GM06990 (cell line): ENCODE measurements around the gene MISP.

Source experiments
- DNase-seq: peaks from one replicate; pipeline ENCODE4 v3.0.0-alpha.2; 2011; ENCODE audit not compliant: insufficient read length; ENCODE audit errors: extremely low read depth
- H3K27me3 ChIP-seq: replicated peaks from 2 replicates; pipeline ENCODE4 v1.6.0; 2011; ENCODE audit warnings: low read length; ENCODE audit not compliant: control insufficient read depth, insufficient read depth
- H3K36me3 ChIP-seq: 2 replicates; pipeline ENCODE4 v1.5.1; 2011; ENCODE audit warnings: low read length; ENCODE audit not compliant: control insufficient read depth, insufficient read depth
- H3K4me3 ChIP-seq: replicated peaks from 2 replicates; pipeline ENCODE4 v1.5.1; 2011; ENCODE audit warnings: low read depth, mild to moderate bottlenecking, control low read depth, low read length
- TF ChIP-seq, protein P1 (sequence below): IDR thresholded peaks from 2 replicates; pipeline ENCODE4 v1.5.1; 2011; ENCODE audit warnings: low read length, control low read depth, mild to moderate bottlenecking, inconsistent platforms; ENCODE audit not compliant: insufficient read depth, poor library complexity, severe bottlenecking

The MISP gene

DNA sequence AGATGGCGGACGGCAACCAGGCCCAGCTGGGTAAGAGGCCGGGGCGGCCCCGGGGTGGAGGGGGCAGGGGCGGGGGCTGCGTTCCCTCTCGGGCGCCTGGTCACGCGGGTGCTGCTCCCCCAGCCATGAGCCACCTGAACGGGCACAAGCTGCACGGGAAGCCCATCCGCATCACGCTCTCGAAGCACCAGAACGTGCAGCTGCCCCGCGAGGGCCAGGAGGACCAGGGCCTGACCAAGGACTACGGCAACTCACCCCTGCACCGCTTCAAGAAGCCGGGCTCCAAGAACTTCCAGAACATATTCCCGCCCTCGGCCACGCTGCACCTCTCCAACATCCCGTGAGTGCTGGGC lies 57.5 kb downstream of the MISP start:
- TF ChIP-seq, protein P1, sequence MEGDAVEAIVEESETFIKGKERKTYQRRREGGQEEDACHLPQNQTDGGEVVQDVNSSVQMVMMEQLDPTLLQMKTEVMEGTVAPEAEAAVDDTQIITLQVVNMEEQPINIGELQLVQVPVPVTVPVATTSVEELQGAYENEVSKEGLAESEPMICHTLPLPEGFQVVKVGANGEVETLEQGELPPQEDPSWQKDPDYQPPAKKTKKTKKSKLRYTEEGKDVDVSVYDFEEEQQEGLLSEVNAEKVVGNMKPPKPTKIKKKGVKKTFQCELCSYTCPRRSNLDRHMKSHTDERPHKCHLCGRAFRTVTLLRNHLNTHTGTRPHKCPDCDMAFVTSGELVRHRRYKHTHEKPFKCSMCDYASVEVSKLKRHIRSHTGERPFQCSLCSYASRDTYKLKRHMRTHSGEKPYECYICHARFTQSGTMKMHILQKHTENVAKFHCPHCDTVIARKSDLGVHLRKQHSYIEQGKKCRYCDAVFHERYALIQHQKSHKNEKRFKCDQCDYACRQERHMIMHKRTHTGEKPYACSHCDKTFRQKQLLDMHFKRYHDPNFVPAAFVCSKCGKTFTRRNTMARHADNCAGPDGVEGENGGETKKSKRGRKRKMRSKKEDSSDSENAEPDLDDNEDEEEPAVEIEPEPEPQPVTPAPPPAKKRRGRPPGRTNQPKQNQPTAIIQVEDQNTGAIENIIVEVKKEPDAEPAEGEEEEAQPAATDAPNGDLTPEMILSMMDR: no peak
- Histone ChIP-seq H3K4me3 (no peak overlapping the region), H3K27me3 (no peaks in the 10 kb centered on the region), H3K36me3 (peaks cover 51% of the 10 kb centered on the region)
- DNase-seq: no peak

- TF ChIP-seq, protein P1: no peak
- Histone ChIP-seq H3K36me3 (peaks cover 35% of the 10 kb centered on the region), H3K4me3 (no peak overlapping the region), H3K27me3 (no peaks in the 10 kb centered on the region)
- DNase-seq: no peak
Measured at GRCh38 chr19:810077-810855, 59.4 kb downstream of the MISP start.

- TF ChIP-seq, protein P1: no peak
- DNase-seq: no peak
- no peak overlapping the region for H3K4me3 ChIP-seq
- H3K27me3 ChIP-seq: no peaks in the 10 kb centered on the region
- H3K36me3 ChIP-seq: peaks cover 31% of the 10 kb centered on the region
Measured at GRCh38 chr19:810883-811489, 60.1 kb downstream of the MISP start.

GRCh38 chr19:811506-812048 lies 60.7 kb downstream of the MISP start:
- TF ChIP-seq, protein P1: no peak
- Histone ChIP-seq H3K27me3 (no peaks in the 10 kb centered on the region), H3K36me3 (peaks cover 29% of the 10 kb centered on the region), H3K4me3 (no peak overlapping the region)
- no peak for DNase-seq

GRCh38 chr19:812049-812746 lies 61.3 kb downstream of the MISP start:
- H3K4me3 ChIP-seq: no peak overlapping the region
- H3K27me3 ChIP-seq: no peaks in the 10 kb centered on the region
- peaks cover 22% of the 10 kb centered on the region for H3K36me3 ChIP-seq
- TF ChIP-seq, protein P1: no peak
- DNase-seq: no peak
